IPS-18a (cell line): ENCODE results near the gene CBFA2T2.
A peak's percentile ranks its signal among the peaks of the same experiment; 100 is the strongest.

Source experiments
- H3K27ac ChIP-seq: one replicate; pipeline ENCODE4 v1.5.1; 2013; ENCODE audit warnings: low read length
- H3K27me3 ChIP-seq: one replicate; pipeline ENCODE4 v1.6.1; 2013; ENCODE audit warnings: mild to moderate bottlenecking, low read length; ENCODE audit not compliant: control insufficient read depth, insufficient read depth
- H3K36me3 ChIP-seq: one replicate; pipeline ENCODE4 v1.6.1; 2013; ENCODE audit warnings: low read depth, low read length; ENCODE audit not compliant: control insufficient read depth
- H3K4me1 ChIP-seq: one replicate; pipeline ENCODE4 v1.6.1; 2013; ENCODE audit warnings: low read depth, low read length; ENCODE audit not compliant: control insufficient read depth
- H3K4me3 ChIP-seq: one replicate; pipeline ENCODE4 v1.5.1; 2013; ENCODE audit warnings: low read length
- H3K9ac ChIP-seq: one replicate; pipeline ENCODE4 v1.6.1; 2013; ENCODE audit warnings: mild to moderate bottlenecking, low read length, moderate library complexity
- H3K9me3 ChIP-seq: one replicate; pipeline ENCODE4 v1.6.1; 2013; ENCODE audit warnings: low read depth, low read length; ENCODE audit not compliant: control insufficient read depth

Gene CBFA2T2

DNA sequence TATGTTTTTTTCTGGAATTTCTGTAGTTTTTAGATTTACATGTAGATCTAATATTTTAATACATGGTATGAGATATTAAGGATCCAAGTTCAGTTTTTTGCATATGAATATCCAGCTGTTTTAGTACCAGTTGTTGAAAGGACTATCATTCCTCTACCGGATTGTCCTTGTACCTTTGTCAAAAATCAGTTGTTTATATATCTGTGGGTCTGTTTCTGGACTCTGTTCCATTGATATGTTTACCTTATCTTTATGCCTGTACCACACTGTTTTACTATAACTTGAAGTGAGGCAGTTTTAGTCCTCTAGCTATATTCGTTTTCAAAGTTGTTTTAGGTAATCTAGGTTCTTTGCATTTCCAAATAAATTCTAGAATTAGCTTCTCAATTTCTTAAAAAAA lies 47.7 kb downstream of the CBFA2T2 start:
- H3K27ac ChIP-seq: no peak overlapping the region

DNA sequence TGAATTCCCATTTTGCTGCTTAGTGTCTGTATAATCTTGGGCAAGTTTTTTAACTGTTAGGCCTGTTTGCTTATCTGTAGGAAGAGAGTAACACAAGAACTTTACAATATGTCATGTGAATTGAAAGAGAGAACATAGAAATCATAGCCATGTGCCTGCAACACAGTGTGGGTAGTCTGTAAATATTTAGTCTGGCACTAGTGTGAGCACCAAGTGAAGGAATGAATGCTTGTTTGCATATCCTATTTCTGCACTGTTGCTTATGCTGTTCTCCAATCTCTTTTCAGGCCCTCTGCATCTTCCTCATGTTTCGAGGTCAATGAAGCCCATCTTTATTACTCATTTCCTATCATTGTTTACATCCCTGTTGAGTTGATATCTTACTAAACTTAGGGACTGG lies 49.2 kb downstream of the CBFA2T2 start:
- Histone ChIP-seq H3K9me3 (no peaks in the 10 kb centered on the region), H3K4me1 (no peaks in the 10 kb centered on the region), H3K27me3 (no peaks in the 10 kb centered on the region), H3K27ac (no peak overlapping the region), H3K9ac (no peak overlapping the region), H3K4me3 (no peak overlapping the region), H3K36me3 (no peaks in the 10 kb centered on the region)

More for the DNA sequence above, 47.7 kb downstream of the CBFA2T2 start:
- no peaks in the 10 kb centered on the region for H3K27me3 ChIP-seq
- no peaks in the 10 kb centered on the region for H3K4me1 ChIP-seq
- H3K36me3 ChIP-seq: no peaks in the 10 kb centered on the region
- no peak overlapping the region for H3K9ac ChIP-seq
- no peak overlapping the region for H3K4me3 ChIP-seq
- H3K9me3 ChIP-seq: no peaks in the 10 kb centered on the region

DNA sequence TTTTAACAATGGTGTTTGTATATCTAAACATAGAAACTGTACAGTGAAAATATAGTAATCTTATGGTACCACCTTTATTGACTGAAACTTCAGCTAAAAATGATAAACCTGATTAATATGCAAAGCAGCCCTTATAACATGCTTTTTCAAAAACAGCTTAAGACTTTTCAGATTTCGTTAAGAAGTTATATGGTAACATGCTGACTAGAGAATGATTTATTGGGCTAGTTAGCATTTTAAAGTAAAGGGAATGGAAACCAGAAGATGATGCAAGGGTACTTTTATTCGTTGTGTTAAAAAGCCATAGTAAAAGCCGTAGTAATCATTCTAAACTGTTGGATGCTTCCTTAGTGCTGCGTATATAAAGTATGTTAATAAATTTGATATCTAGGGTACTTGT lies 50.5 kb downstream of the CBFA2T2 start:
- H3K9ac ChIP-seq: no peak overlapping the region
- H3K4me1 ChIP-seq: no peaks in the 10 kb centered on the region
- H3K27ac ChIP-seq: no peak overlapping the region
- H3K4me3 ChIP-seq: no peak overlapping the region
- no peaks in the 10 kb centered on the region for H3K27me3 ChIP-seq
- H3K9me3 ChIP-seq: no peaks in the 10 kb centered on the region
- no peaks in the 10 kb centered on the region for H3K36me3 ChIP-seq

DNA sequence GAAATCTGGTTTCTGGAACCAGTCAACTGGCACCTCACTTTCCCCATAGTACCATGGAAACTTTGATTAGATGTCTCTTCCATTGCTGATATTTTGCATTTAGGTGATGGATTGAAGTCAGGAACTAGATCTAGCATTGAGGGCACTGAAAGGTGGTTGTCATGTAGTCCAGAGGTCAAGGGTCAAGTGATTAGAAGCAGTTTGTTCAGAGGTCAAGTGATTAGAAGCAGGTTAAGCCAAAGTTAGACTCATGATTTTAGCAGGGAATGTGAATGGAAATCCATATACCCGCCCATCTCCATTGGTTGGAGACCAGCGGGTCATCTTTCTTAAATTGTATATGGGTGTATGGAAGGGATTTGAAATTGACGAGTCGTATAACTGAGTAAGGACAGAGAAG lies 51.2 kb downstream of the CBFA2T2 start:
- no peaks in the 10 kb centered on the region for H3K9me3 ChIP-seq
- no peaks in the 10 kb centered on the region for H3K36me3 ChIP-seq
- no peak overlapping the region for H3K4me3 ChIP-seq
- no peak overlapping the region for H3K27ac ChIP-seq
- H3K4me1 ChIP-seq: no peaks in the 10 kb centered on the region
- no peaks in the 10 kb centered on the region for H3K27me3 ChIP-seq
- no peak overlapping the region for H3K9ac ChIP-seq

DNA sequence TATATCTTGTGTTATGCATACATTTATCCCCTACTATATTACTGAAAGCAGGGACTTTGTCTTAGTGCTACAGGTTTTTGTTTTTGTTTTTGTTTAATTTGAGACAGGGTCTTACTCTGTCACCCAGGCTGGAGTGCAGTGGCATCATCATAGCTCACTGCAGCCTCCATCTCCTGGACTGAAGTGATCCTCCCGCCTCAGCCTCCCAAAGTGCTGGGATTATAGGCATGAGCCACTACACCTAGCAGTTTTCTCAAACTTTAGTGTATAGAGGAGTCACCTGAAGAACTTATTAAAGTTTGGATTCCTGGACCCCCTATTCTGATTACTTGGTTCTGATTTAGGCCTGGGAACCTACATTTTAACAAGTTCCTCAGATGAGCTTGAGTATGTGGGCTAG lies 51.9 kb downstream of the CBFA2T2 start:
- H3K9ac ChIP-seq: no peak overlapping the region
- no peaks in the 10 kb centered on the region for H3K4me1 ChIP-seq
- H3K9me3 ChIP-seq: no peaks in the 10 kb centered on the region
- H3K27me3 ChIP-seq: no peaks in the 10 kb centered on the region
- no peak overlapping the region for H3K27ac ChIP-seq
- H3K4me3 ChIP-seq: no peak overlapping the region
- H3K36me3 ChIP-seq: no peaks in the 10 kb centered on the region

DNA sequence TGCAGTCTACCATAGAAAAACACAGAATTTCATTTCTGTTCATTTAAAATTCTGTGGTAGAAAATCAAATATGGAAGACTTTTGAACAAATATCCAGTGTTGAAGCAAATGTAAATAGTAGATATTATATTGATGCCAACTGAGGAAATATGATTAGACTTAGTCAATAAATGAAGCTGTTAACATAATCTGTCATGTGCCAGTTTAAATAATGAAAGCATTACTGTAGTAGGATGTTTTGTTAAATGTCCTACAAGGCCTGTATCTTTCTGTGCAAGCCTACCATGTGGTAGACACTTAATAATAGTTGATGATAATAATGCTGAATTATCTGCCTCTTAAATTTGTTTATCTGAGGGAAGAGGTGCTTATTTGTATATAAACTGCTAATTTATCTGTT lies 55.9 kb downstream of the CBFA2T2 start:
- no peaks in the 10 kb centered on the region for H3K36me3 ChIP-seq
- no peaks in the 10 kb centered on the region for H3K4me1 ChIP-seq
- H3K4me3 ChIP-seq: no peak overlapping the region
- no peaks in the 10 kb centered on the region for H3K9me3 ChIP-seq
- no peak overlapping the region for H3K27ac ChIP-seq
- no peaks in the 10 kb centered on the region for H3K27me3 ChIP-seq
- H3K9ac ChIP-seq: no peak overlapping the region

DNA sequence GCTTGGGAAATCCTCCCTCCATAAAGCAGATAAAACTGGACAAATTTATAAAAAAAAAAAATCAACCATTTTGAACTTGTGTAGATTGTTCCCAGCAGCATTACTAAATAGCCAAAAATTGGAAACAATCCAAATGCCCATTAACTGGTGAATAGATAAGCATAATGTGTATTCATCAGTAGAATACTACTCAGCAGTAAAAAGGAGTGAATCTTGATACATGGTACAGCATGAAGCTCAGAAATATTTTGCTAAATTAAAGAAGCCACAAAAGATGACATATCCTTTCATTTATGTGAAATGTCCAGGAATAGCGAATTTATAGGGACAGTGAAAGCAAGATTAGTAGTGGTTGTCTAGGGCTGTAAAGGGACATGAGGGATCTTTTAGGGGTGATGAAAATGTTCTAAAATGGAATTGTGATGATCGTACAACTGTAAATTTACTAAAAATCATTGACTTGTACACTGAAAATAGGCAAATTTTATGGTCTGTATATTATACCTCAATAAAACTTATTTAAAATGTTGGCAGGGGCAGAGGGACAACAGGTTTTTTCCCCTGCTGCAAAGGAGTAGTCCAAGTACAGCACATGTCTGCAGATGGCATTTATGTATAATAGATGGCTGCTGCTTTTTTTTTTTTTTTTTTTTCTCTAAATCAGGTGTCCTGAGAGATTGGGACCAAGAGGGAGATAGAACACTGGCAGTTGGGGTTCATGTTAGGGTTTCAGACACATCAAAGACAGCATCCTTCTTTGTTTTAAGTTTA lies 59.5 kb downstream of the CBFA2T2 start:
- no peaks in the 10 kb centered on the region for H3K9me3 ChIP-seq
- no peak overlapping the region for H3K9ac ChIP-seq
- no peak overlapping the region for H3K27ac ChIP-seq
- H3K27me3 ChIP-seq: no peaks in the 10 kb centered on the region
- H3K4me3 ChIP-seq: no peak overlapping the region
- no peaks in the 10 kb centered on the region for H3K4me1 ChIP-seq
- no peaks in the 10 kb centered on the region for H3K36me3 ChIP-seq

DNA sequence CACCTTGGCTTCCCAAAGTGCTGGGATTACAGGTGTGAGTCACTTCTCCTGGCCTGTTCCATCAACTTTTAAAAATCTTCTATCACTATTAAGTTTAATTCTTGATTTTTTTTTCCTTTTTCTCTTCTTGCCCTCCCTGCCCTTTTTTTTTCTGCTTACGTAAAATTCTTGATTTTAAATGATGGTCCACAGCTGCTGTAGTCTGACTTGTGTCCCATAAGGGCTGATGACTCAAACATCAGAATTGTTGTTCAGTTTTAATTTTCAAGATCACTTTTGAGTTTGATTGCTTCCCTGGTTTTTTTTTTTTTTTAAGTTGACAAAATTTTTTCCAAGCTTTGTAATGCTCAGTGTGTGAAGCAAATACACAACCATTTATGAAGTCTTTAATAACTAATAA lies 61.9 kb downstream of the CBFA2T2 start:
- H3K27me3 ChIP-seq: no peaks in the 10 kb centered on the region
- H3K9ac ChIP-seq: no peak overlapping the region
- H3K4me3 ChIP-seq: no peak overlapping the region
- no peaks in the 10 kb centered on the region for H3K36me3 ChIP-seq
- peaks cover 11% of the 10 kb centered on the region for H3K4me1 ChIP-seq
- no peak overlapping the region for H3K27ac ChIP-seq
- H3K9me3 ChIP-seq: no peaks in the 10 kb centered on the region

DNA sequence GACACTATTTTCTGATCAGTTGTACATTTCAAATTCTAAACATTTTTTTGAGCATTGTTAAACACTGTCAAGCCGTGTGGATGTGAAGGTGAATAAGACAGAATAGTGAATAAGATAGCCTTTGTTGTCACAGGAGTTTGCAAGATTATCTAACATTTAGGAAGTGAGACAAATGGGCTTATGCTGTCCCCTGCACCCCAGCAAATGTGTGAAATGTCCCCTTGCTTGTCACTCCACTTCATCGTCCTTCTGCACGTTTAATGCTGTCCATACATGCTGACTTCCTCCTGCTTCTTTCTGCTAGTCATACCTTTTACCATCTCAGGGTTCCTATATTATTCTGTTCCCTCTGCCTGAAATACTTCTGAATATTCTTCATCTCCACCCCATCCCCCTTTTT lies 62.6 kb downstream of the CBFA2T2 start:
- Histone ChIP-seq H3K27me3 (no peaks in the 10 kb centered on the region), H3K9ac (no peak overlapping the region), H3K9me3 (no peaks in the 10 kb centered on the region), H3K36me3 (no peaks in the 10 kb centered on the region), H3K27ac (no peak overlapping the region), H3K4me1 (peaks cover 11% of the 10 kb centered on the region), H3K4me3 (no peak overlapping the region)

DNA sequence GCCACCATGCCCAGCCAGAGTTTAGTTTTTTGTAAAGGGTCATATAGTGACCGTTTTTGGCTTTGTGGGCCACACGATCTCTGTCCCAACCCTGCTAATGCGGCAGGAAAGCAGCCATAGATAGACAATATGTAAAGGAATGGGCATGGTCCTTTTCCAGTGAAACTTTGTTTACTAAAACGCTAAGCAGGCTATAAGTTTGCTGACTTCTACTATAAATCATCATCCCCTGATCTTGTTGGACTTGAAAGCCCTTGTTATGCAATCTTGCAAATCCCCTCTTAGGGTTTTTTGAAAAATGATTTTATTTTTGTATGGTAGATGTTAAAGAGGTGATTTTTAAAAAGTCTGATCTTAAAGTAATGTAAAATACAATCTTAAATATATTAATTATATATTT lies 63.6 kb downstream of the CBFA2T2 start:
- H3K4me1 ChIP-seq: peaks cover 11% of the 10 kb centered on the region
- H3K9me3 ChIP-seq: no peaks in the 10 kb centered on the region
- H3K4me3 ChIP-seq: no peak overlapping the region
- H3K36me3 ChIP-seq: no peaks in the 10 kb centered on the region
- no peaks in the 10 kb centered on the region for H3K27me3 ChIP-seq
- no peak overlapping the region for H3K27ac ChIP-seq
- H3K9ac ChIP-seq: no peak overlapping the region

DNA sequence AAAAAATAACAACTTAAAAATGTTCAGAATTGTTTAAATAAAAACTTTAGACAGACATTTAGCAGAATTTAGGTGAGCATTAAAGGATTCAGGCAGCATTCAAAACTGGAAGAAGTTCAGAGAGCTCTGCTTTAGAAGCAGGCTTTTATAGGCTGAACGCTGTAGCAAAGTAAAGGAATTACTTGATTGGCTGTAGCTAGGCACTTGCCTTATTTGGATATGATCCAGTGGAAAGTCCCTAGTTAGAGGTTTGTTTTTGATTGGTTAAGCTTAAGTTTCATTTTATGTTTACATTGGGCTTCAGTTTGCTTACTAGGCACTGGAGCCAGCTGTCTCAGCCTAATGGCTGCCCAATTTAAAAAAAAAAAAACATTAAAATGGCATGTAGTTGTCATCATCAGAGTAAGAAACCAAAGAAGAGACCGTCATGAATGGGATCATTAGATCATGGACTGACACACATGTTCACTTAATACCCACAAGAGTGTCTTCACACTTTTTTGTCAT lies 65.1 kb downstream of the CBFA2T2 start:
- peak overlapping the region; percentile 38 for H3K9ac ChIP-seq

DNA sequence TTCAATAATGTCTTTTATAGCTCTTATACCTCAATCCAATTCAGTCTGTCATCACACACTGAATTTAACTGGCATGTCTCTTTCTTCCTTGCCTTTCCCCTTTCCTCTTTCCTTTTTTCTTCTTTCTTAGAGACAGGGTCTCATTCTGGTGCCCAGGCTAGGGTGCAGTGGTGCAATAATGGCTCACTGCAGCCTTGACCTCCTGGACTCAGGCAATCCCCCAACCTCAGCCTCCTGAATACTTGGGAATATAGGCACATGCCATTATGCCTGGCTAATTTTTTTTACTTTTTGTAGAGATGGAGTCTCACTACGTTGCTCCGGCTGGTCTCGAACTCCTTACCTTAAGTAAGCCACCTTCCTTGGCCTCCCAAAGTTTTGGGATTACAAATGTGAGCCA lies 65.9 kb downstream of the CBFA2T2 start:
- H3K27me3 ChIP-seq: no peaks in the 10 kb centered on the region
- H3K9ac ChIP-seq: peak overlapping the region; percentile 38
- H3K27ac ChIP-seq: peak overlapping the region; percentile 70
- H3K9me3 ChIP-seq: no peaks in the 10 kb centered on the region
- H3K4me3 ChIP-seq: no peak overlapping the region
- peaks cover 11% of the 10 kb centered on the region for H3K4me1 ChIP-seq
- H3K36me3 ChIP-seq: no peaks in the 10 kb centered on the region

More for the DNA sequence above, 65.1 kb downstream of the CBFA2T2 start:
- H3K9me3 ChIP-seq: no peaks in the 10 kb centered on the region
- peaks cover 11% of the 10 kb centered on the region for H3K4me1 ChIP-seq
- H3K27ac ChIP-seq: peak overlapping the region; percentile 70
- H3K4me3 ChIP-seq: peak overlapping the region; percentile 9
- no peaks in the 10 kb centered on the region for H3K36me3 ChIP-seq
- H3K27me3 ChIP-seq: no peaks in the 10 kb centered on the region
